ENCODE measurements around the gene SLC39A1. TPM values are rescaled to one million over a fixed set of nuclear protein-coding genes. Genes with fewer than 3 reads are reported as not detected.
A peak's percentile ranks its signal among the peaks of the same experiment; 100 is the strongest.
"Not testable (repeated sequence)": the region's sequence is repeated elsewhere in the genome, so short reads cannot be mapped to it uniquely, and the experiment has no call there.

The SLC39A1 gene, protein sequence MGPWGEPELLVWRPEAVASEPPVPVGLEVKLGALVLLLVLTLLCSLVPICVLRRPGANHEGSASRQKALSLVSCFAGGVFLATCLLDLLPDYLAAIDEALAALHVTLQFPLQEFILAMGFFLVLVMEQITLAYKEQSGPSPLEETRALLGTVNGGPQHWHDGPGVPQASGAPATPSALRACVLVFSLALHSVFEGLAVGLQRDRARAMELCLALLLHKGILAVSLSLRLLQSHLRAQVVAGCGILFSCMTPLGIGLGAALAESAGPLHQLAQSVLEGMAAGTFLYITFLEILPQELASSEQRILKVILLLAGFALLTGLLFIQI
- 100 to 1,000 TPM; 102 to 136 TPM for total RNA-seq

DNA sequence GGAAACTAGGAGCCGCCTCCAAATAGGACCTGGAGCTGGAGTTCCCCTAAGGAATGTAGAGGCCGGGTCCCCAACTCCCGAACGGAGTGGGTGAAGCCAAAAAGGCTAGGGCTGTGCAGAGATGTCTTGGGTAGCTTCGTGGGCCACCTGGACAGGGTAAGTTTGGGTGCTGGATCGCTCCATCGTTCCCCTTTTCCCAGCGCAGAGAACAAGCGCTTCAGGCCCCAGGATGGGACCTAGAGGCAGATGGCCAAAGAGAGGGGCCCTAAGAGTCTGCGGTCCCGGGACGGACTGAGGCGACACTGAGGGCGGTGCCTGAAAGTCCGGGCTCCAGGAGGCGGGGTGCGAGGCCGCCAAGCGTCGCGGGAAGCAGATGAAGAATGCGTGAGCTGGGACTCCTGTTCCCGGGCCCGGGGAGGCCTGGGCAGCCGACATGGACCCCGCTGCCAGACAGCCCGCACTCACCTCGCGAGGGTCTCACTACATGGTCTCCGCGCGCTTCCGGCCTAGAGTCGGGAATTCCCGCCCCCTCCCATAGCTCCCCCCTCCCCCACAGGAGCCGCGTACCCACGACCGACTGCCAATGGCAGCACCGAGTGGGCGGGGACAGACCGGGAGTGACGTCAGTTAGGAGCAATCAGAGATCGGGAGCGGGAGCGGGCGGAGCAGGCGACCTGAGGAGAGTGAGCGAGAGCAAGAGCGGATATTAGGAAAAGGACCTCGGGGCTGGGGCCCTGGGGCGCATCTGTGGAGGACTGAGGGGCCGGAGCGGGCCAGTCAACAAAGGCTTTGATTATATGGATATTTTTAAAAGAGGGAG lies at the start of gene SLC39A1:
SLC39A1 (minus strand) TSS at position 508 of the 820 bp plus-strand sequence. CDS start 822 bp downstream, outside the sequence.
- TF ChIP-seq CTCF (IDR thresholded peaks at IDR 0.05), result no peak
- Histone ChIP-seq H3K9me3 (no peaks in the 10 kb centered on the region), H3K27ac (peak within 1 kb of the TSS; percentile 90 to 94), H3K36me3 (peaks cover 8% of the 10 kb centered on the region), H3K4me3 (peak within 1 kb of the TSS; percentile 77), H3K27me3 (replicated peaks; ENCODE audit: insufficient read depth) (no peaks in the 10 kb centered on the region), H3K4me1 (ENCODE audit: control insufficient read depth in 1 of 2, low read depth in 2 of 2) (peaks cover 35 to 59% of the 10 kb centered on the region in 2 donors)
- peak; percentile 78 for ATAC-seq (ENCODE audit: insufficient number of reproducible peaks, low FRiP score, low read depth)
- DNase-seq (ENCODE audit: low spot score), result peak; percentile 97

GRCh38 chr1:154012543-154012942 lies 49.2 kb upstream of the SLC39A1 start:
- DNase-seq (ENCODE audit: low spot score); H3K27ac ChIP-seq; H3K4me1 ChIP-seq (ENCODE audit: control insufficient read depth in 1 of 2, low read depth in 2 of 2); H3K9me3 ChIP-seq; H3K4me3 ChIP-seq; H3K36me3 ChIP-seq; H3K27me3 ChIP-seq (replicated peaks; ENCODE audit: insufficient read depth); ATAC-seq (ENCODE audit: insufficient number of reproducible peaks, low FRiP score, low read depth): not testable (repeated sequence)

- Histone ChIP-seq H3K9me3 (no peaks in the 10 kb centered on the region), H3K4me3 (no peak overlapping the region)
- no peak for ATAC-seq (ENCODE audit: insufficient number of reproducible peaks, low FRiP score, low read depth)
These were observed 48.8 kb upstream of the SLC39A1 start for GRCh38 chr1:154012129-154012528.

GRCh38 chr1:154006136-154006535 lies 42.8 kb upstream of the SLC39A1 start:
- H3K4me1 ChIP-seq (ENCODE audit: control insufficient read depth in 1 of 2, low read depth in 2 of 2), result peaks cover 0 to 13% of the 10 kb centered on the region in 2 donors
- no peak for DNase-seq (ENCODE audit: low spot score)
- H3K36me3 ChIP-seq, result no peaks in the 10 kb centered on the region
- ATAC-seq (ENCODE audit: insufficient number of reproducible peaks, low FRiP score, low read depth), result peak; percentile 43
- no peaks in the 10 kb centered on the region for H3K9me3 ChIP-seq
- no peak for TF ChIP-seq CTCF (IDR thresholded peaks at IDR 0.05)
- peak overlapping the region in 1 of 2 donors; percentile 27 for H3K27ac ChIP-seq
- no peaks in the 10 kb centered on the region for H3K27me3 ChIP-seq (replicated peaks; ENCODE audit: insufficient read depth)
- H3K4me3 ChIP-seq, result no peak overlapping the region

More at GRCh38 chr1:154012129-154012528, 48.8 kb upstream of the SLC39A1 start:
- Histone ChIP-seq H3K4me1 (ENCODE audit: control insufficient read depth in 1 of 2, low read depth in 2 of 2) (no peaks in the 10 kb centered on the region), H3K27me3 (replicated peaks; ENCODE audit: insufficient read depth) (no peaks in the 10 kb centered on the region), H3K27ac (no peak overlapping the region), H3K36me3 (no peaks in the 10 kb centered on the region)
- TF ChIP-seq CTCF (IDR thresholded peaks at IDR 0.05), result no peak
- DNase-seq (ENCODE audit: low spot score), result no peak

DNA sequence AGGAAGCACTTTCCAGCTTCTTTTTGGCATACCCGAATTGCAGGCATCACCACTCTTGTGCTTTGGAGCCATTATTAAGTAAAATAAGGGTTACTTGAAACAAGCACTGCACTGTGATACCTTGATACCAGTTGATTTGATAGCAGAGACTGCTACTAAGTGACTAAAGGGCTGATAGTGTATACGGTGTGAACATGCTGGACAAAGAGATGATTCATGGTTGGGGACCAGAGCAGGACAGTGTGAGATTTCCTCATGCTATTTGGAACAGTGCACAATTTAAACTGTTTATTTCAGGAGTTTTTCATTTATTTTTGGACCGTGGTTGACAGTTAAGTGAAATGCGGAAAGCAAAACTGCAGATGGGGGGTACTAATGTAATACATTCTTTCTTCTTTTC lies 37.1 kb upstream of the SLC39A1 start:
- H3K27me3 ChIP-seq (replicated peaks; ENCODE audit: insufficient read depth), result no peaks in the 10 kb centered on the region
- TF ChIP-seq CTCF (IDR thresholded peaks at IDR 0.05), result no peak
- peaks cover 0 to 2% of the 10 kb centered on the region in 2 donors for H3K4me1 ChIP-seq (ENCODE audit: control insufficient read depth in 1 of 2, low read depth in 2 of 2)
- H3K36me3 ChIP-seq, result no peaks in the 10 kb centered on the region
- no peak for DNase-seq (ENCODE audit: low spot score)
- no peak overlapping the region for H3K27ac ChIP-seq
- no peak overlapping the region for H3K4me3 ChIP-seq
- H3K9me3 ChIP-seq, result no peaks in the 10 kb centered on the region
- no peak for ATAC-seq (ENCODE audit: insufficient number of reproducible peaks, low FRiP score, low read depth)

DNA sequence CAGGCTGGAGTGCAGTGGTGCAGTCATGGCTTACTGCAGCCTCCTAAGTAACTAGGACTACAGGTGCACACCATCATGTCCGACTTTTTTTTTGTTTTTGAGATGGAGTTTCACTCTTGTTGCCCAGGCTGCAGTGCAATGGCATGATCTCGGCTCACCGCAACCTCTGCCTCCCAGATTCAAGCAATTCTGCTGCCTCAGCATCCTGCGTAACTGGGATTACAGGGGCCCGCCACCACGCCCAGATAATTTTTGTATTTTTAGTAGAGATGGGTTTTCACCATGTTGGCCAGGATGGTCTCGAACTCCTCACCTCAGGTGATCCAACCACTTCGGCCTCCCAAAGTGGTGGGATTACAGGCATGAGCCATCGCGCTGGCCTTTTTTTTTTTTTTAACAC lies 33.5 kb upstream of the SLC39A1 start:
- Histone ChIP-seq H3K36me3 (peaks cover 21% of the 10 kb centered on the region), H3K4me1 (ENCODE audit: control insufficient read depth in 1 of 2, low read depth in 2 of 2) (peaks cover 9 to 17% of the 10 kb centered on the region in 2 donors)
- H3K9me3 ChIP-seq; H3K27ac ChIP-seq; H3K4me3 ChIP-seq; DNase-seq (ENCODE audit: low spot score); H3K27me3 ChIP-seq (replicated peaks; ENCODE audit: insufficient read depth); ATAC-seq (ENCODE audit: insufficient number of reproducible peaks, low FRiP score, low read depth): not testable (repeated sequence)

Measured in thoracic aorta (tissue), 2 donors.